HG02943 (cell line): ENCODE data around the gene PHYKPL.

Experiments used
- ATAC-seq: cut with Tn5 transposase; IDR thresholded peaks from one replicate; pipeline ENCODE4 v1.9.1; 2021; ENCODE audit warnings: mild to moderate bottlenecking, low read depth, moderate library complexity; ENCODE audit not compliant: unreplicated experiment

The PHYKPL gene

GRCh38 chr5:178227138-178227659, 5.4 kb downstream of the PHYKPL start:
- ATAC-seq, result no peak

GRCh38 chr5:178225174-178225573, 7.4 kb downstream of the PHYKPL start:
- no peak for ATAC-seq

- ATAC-seq, result no peak
These were observed 8.2 kb downstream of the PHYKPL start for GRCh38 chr5:178224403-178224802.

- ATAC-seq, result no peak
These were observed 8.7 kb downstream of the PHYKPL start for GRCh38 chr5:178223828-178224335.

GRCh38 chr5:178223196-178223773, 9.3 kb downstream of the PHYKPL start:
- ATAC-seq, result no peak

GRCh38 chr5:178222292-178222691, 10.3 kb downstream of the PHYKPL start:
- no peak for ATAC-seq

- ATAC-seq, result no peak
These were observed 10.7 kb downstream of the PHYKPL start for GRCh38 chr5:178221853-178222252.

GRCh38 chr5:178221282-178221681, 11.3 kb downstream of the PHYKPL start:
- ATAC-seq, result no peak

- ATAC-seq, result no peak
These were observed 13.8 kb downstream of the PHYKPL start for GRCh38 chr5:178218827-178219226.

GRCh38 chr5:178218237-178218776, 14.3 kb downstream of the PHYKPL start:
- ATAC-seq, result no peak

GRCh38 chr5:178216779-178217178, 15.8 kb downstream of the PHYKPL start:
- no peak for ATAC-seq

GRCh38 chr5:178216088-178216534, 16.5 kb downstream of the PHYKPL start:
- no peak for ATAC-seq

GRCh38 chr5:178215280-178216002, 17.2 kb downstream of the PHYKPL start:
- ATAC-seq, result no peak

- ATAC-seq, result no peak
These were observed 18.3 kb downstream of the PHYKPL start for GRCh38 chr5:178214160-178214803.

- ATAC-seq, result no peak
These were observed 18.9 kb downstream of the PHYKPL start for GRCh38 chr5:178213748-178214151.

- no peak for ATAC-seq
These were observed 19.6 kb downstream of the PHYKPL start for GRCh38 chr5:178213003-178213461.

GRCh38 chr5:178212241-178213002, 20.2 kb downstream of the PHYKPL start:
- no peak for ATAC-seq

GRCh38 chr5:178211095-178212048, 21.2 kb downstream of the PHYKPL start:
- ATAC-seq, result no peak

GRCh38 chr5:178210686-178211085, 21.9 kb downstream of the PHYKPL start:
- ATAC-seq, result no peak
